HEK293 (cell line): ENCODE measurements around the gene SFRP4.

Source experiments
- GLIS1 ChIP-seq: fragments of 450-650 bp; formaldehyde crosslinking; IDR thresholded peaks from 2 replicates; pipeline ENCODE4 v1.5.1; 2016; ENCODE audit warnings: missing biosample characterization, missing genetic modification characterization
- GLIS2 ChIP-seq: fragments of 450-650 bp; formaldehyde crosslinking; IDR thresholded peaks from 2 replicates; pipeline ENCODE4 v1.5.1; 2016; ENCODE audit warnings: missing biosample characterization, missing genetic modification characterization
- HOXA7 ChIP-seq: sonication (generic); formaldehyde crosslinking; IDR thresholded peaks from 2 replicates; pipeline ENCODE4 v1.8.1; 2022; ENCODE audit warnings: missing genetic modification reagents, borderline replicate concordance
- PRDM1 ChIP-seq: fragments of 450-650 bp; formaldehyde crosslinking; IDR thresholded peaks from 2 replicates; pipeline ENCODE4; 2016; ENCODE audit warnings: missing biosample characterization, missing genetic modification characterization
- SCRT2 ChIP-seq: fragments of 450-650 bp; formaldehyde crosslinking; IDR thresholded peaks from 2 replicates; pipeline ENCODE4 v1.5.1; 2016; ENCODE audit warnings: missing biosample characterization, missing genetic modification characterization
- SP2 ChIP-seq: fragments of 450-650 bp; formaldehyde crosslinking; IDR thresholded peaks from 2 replicates; pipeline ENCODE4 v1.5.1; 2016; ENCODE audit warnings: missing biosample characterization, missing genetic modification characterization
- YY2 ChIP-seq: fragments of 450-650 bp; formaldehyde crosslinking; IDR thresholded peaks from 2 replicates; pipeline ENCODE4 v1.5.1; 2016; ENCODE audit warnings: missing biosample characterization, missing genetic modification characterization
- ZBTB26 ChIP-seq: fragments of 450-650 bp; formaldehyde crosslinking; optimal IDR thresholded peaks from 2 replicates; pipeline ENCODE3; 2016; ENCODE audit warnings: missing biosample characterization, mild to moderate bottlenecking, missing genetic modification characterization
- ZBTB7A ChIP-seq: fragments of 450-650 bp; formaldehyde crosslinking; IDR thresholded peaks from 2 replicates; pipeline ENCODE4 v1.5.1; 2016; ENCODE audit warnings: low read depth, missing biosample characterization, missing genetic modification characterization
- ZNF133 ChIP-seq: fragments of 450-650 bp; formaldehyde crosslinking; IDR thresholded peaks from 2 replicates; pipeline ENCODE4 v1.5.1; 2016; ENCODE audit warnings: missing biosample characterization, missing genetic modification characterization
- ZNF16 ChIP-seq: fragments of 450-650 bp; formaldehyde crosslinking; IDR thresholded peaks from 2 replicates; pipeline ENCODE4 v1.5.1; 2016; ENCODE audit warnings: low read depth, missing biosample characterization, missing genetic modification characterization
- ZNF221 ChIP-seq: fragments of 450-650 bp; formaldehyde crosslinking; IDR thresholded peaks from 2 replicates; pipeline ENCODE4 v1.5.1; 2017; ENCODE audit warnings: missing biosample characterization, missing genetic modification characterization, borderline replicate concordance
- ZNF292 ChIP-seq: fragments of 450-650 bp; formaldehyde crosslinking; IDR thresholded peaks from 2 replicates; pipeline ENCODE4 v1.5.1; 2016; ENCODE audit warnings: low read depth, missing biosample characterization, missing genetic modification characterization, borderline replicate concordance
- ZNF302 ChIP-seq: fragments of 450-650 bp; formaldehyde crosslinking; IDR thresholded peaks from 2 replicates; pipeline ENCODE4 v1.5.1; 2016; ENCODE audit warnings: missing biosample characterization, missing genetic modification characterization, low read depth
- ZNF514 ChIP-seq: fragments of 450-650 bp; formaldehyde crosslinking; IDR thresholded peaks from 2 replicates; pipeline ENCODE4 v1.5.1; 2016; ENCODE audit warnings: missing biosample characterization, missing genetic modification characterization
- ZNF530 ChIP-seq: fragments of 450-650 bp; formaldehyde crosslinking; IDR thresholded peaks from 2 replicates; pipeline ENCODE4 v1.5.1; 2016; ENCODE audit warnings: low read depth, missing biosample characterization, missing genetic modification characterization
- ZNF544 ChIP-seq: fragments of 450-650 bp; formaldehyde crosslinking; IDR thresholded peaks from 2 replicates; pipeline ENCODE4 v1.5.0; 2017; ENCODE audit warnings: missing biosample characterization, missing genetic modification characterization
- ZNF639 ChIP-seq: fragments of 450-650 bp; formaldehyde crosslinking; IDR thresholded peaks from 2 replicates; pipeline ENCODE4 v1.5.1; 2016; ENCODE audit warnings: missing biosample characterization, missing genetic modification characterization
- ZNF658 ChIP-seq: fragments of 450-650 bp; formaldehyde crosslinking; IDR thresholded peaks from 2 replicates; pipeline ENCODE4; 2016; ENCODE audit warnings: missing biosample characterization, missing genetic modification characterization
- ZSCAN30 ChIP-seq: fragments of 450-650 bp; IDR thresholded peaks from 2 replicates; pipeline ENCODE4 v1.5.1; 2018; ENCODE audit warnings: missing biosample characterization, mild to moderate bottlenecking, missing genetic modification characterization, moderate library complexity
- ZSCAN4 ChIP-seq: fragments of 450-650 bp; formaldehyde crosslinking; IDR thresholded peaks from 2 replicates; pipeline ENCODE4 v1.5.1; 2017; ENCODE audit warnings: missing biosample characterization, missing genetic modification characterization
- ZXDB ChIP-seq: fragments of 450-650 bp; formaldehyde crosslinking; IDR thresholded peaks from 2 replicates; pipeline ENCODE4 v1.5.1; 2016; ENCODE audit warnings: missing biosample characterization, missing genetic modification characterization
- TF ChIP-seq, protein P1 (sequence below): fragments of 450-650 bp; formaldehyde crosslinking; conservative IDR thresholded peaks from 2 replicates; pipeline ENCODE4 v1.5.1; 2016; ENCODE audit warnings: low read depth, missing biosample characterization, missing genetic modification characterization
- TF ChIP-seq, protein P2 (sequence below): fragments of 450-650 bp; IDR thresholded peaks from 2 replicates; pipeline ENCODE4 v1.5.1; 2018; ENCODE audit warnings: missing biosample characterization, missing genetic modification characterization
- TF ChIP-seq, protein P3 (sequence below): fragments of 450-650 bp; formaldehyde crosslinking; conservative IDR thresholded peaks from 2 replicates; pipeline ENCODE4 v1.5.1; 2016; ENCODE audit warnings: low read depth, missing biosample characterization, missing genetic modification characterization

The SFRP4 gene

GRCh38 chr7:37916673-37917660 is at the start of gene SFRP4 (continued):
- TF ChIP-seq, protein P1, sequence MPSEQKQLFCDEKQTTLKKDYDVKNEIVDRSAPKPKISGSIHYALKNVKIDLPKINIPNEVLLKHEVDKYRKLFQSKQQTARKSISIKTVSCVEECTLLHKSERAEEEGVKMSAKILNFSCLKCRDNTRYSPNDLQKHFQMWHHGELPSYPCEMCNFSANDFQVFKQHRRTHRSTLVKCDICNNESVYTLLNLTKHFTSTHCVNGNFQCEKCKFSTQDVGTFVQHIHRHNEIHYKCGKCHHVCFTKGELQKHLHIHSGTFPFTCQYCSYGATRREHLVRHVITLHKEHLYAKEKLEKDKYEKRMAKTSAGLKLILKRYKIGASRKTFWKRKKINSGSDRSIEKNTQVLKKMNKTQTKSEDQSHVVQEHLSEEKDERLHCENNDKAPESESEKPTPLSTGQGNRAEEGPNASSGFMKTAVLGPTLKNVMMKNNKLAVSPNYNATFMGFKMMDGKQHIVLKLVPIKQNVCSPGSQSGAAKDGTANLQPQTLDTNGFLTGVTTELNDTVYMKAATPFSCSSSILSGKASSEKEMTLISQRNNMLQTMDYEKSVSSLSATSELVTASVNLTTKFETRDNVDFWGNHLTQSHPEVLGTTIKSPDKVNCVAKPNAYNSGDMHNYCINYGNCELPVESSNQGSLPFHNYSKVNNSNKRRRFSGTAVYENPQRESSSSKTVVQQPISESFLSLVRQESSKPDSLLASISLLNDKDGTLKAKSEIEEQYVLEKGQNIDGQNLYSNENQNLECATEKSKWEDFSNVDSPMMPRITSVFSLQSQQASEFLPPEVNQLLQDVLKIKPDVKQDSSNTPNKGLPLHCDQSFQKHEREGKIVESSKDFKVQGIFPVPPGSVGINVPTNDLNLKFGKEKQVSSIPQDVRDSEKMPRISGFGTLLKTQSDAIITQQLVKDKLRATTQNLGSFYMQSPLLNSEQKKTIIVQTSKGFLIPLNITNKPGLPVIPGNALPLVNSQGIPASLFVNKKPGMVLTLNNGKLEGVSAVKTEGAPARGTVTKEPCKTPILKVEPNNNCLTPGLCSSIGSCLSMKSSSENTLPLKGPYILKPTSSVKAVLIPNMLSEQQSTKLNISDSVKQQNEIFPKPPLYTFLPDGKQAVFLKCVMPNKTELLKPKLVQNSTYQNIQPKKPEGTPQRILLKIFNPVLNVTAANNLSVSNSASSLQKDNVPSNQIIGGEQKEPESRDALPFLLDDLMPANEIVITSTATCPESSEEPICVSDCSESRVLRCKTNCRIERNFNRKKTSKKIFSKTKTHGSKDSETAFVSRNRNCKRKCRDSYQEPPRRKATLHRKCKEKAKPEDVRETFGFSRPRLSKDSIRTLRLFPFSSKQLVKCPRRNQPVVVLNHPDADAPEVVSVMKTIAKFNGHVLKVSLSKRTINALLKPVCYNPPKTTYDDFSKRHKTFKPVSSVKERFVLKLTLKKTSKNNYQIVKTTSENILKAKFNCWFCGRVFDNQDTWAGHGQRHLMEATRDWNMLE (tag by site-specific recombination) = no peak
- TF ChIP-seq ZNF530 (tag by site-specific recombination) (no peak), ZNF514 (tag by site-specific recombination) (no peak), ZNF639 (tag by site-specific recombination) (no peak), GLIS2 (peak; percentile 78), ZNF302 (tag by site-specific recombination) (no peak), ZNF544 (tag by site-specific recombination) (no peak), ZNF133 (tag by site-specific recombination) (no peak), ZNF16 (tag by site-specific recombination) (no peak), ZBTB7A (tag by site-specific recombination) (no peak), ZBTB26 (tag by site-specific recombination) (peak; percentile 88), SCRT2 (tag by site-specific recombination) (no peak), ZSCAN30 (tag by site-specific recombination) (0 out of 2 replicates have a peak, but pooled peaks have one; percentile 17), ZNF292 (tag by site-specific recombination) (no peak), GLIS1 (peak; percentile 58), ZNF221 (tag by site-specific recombination) (no peak), PRDM1 (tag by site-specific recombination) (no peak; the same call in 1 of the 2 replicates), SP2 (tag by site-specific recombination) (no peak), HOXA7 (CRISPR knock-in tag) (no peak), YY2 (tag by site-specific recombination) (no peak), ZNF658 (tag by site-specific recombination) (no peak), ZSCAN4 (no peak), ZXDB (no peak)
- TF ChIP-seq, protein P2, sequence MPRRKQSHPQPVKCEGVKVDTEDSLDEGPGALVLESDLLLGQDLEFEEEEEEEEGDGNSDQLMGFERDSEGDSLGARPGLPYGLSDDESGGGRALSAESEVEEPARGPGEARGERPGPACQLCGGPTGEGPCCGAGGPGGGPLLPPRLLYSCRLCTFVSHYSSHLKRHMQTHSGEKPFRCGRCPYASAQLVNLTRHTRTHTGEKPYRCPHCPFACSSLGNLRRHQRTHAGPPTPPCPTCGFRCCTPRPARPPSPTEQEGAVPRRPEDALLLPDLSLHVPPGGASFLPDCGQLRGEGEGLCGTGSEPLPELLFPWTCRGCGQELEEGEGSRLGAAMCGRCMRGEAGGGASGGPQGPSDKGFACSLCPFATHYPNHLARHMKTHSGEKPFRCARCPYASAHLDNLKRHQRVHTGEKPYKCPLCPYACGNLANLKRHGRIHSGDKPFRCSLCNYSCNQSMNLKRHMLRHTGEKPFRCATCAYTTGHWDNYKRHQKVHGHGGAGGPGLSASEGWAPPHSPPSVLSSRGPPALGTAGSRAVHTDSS (tag by site-specific recombination) = no peak
- TF ChIP-seq, protein P3, sequence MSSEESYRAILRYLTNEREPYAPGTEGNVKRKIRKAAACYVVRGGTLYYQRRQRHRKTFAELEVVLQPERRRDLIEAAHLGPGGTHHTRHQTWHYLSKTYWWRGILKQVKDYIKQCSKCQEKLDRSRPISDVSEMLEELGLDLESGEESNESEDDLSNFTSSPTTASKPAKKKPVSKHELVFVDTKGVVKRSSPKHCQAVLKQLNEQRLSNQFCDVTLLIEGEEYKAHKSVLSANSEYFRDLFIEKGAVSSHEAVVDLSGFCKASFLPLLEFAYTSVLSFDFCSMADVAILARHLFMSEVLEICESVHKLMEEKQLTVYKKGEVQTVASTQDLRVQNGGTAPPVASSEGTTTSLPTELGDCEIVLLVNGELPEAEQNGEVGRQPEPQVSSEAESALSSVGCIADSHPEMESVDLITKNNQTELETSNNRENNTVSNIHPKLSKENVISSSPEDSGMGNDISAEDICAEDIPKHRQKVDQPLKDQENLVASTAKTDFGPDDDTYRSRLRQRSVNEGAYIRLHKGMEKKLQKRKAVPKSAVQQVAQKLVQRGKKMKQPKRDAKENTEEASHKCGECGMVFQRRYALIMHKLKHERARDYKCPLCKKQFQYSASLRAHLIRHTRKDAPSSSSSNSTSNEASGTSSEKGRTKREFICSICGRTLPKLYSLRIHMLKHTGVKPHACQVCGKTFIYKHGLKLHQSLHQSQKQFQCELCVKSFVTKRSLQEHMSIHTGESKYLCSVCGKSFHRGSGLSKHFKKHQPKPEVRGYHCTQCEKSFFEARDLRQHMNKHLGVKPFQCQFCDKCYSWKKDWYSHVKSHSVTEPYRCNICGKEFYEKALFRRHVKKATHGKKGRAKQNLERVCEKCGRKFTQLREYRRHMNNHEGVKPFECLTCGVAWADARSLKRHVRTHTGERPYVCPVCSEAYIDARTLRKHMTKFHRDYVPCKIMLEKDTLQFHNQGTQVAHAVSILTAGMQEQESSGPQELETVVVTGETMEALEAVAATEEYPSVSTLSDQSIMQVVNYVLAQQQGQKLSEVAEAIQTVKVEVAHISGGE = peak; percentile 59; the same call in 1 of the 2 replicates
